ENCODE measurements around the gene KIF26B.

The KIF26B gene

GRCh38 chr1:245587435-245588115 is 432.8 kb downstream of the KIF26B start:
- no peak overlapping the region for H3K9ac ChIP-seq (ENCODE audit: low read depth, low read length)
- H3K36me3 ChIP-seq (ENCODE audit: insufficient read depth, low read length): no peaks in the 10 kb centered on the region
- no peak overlapping the region for H3K4me2 ChIP-seq (ENCODE audit: insufficient read depth, low read length)
- peaks cover 9% of the 10 kb centered on the region for H3K27me3 ChIP-seq (ENCODE audit: insufficient read depth, low read length, poor library complexity)
- TF ChIP-seq CTCF (IDR thresholded peaks at IDR 0.05; ENCODE audit: borderline replicate concordance, extremely low read depth, low read length, poor library complexity, severe bottlenecking) (no peak), EZH2 (IDR thresholded peaks at IDR 0.05; ENCODE audit: borderline replicate concordance, low read depth, low read length, severe bottlenecking) (no peak)
- H2AFZ ChIP-seq (ENCODE audit: low read depth, low read length): no peak overlapping the region
- no peaks in the 10 kb centered on the region for H3K79me2 ChIP-seq (ENCODE audit: insufficient read depth, low read length)
- H3K9me3 ChIP-seq (ENCODE audit: insufficient read depth, low read length, severe bottlenecking): no peaks in the 10 kb centered on the region
- no peaks in the 10 kb centered on the region for H3K4me1 ChIP-seq (ENCODE audit: insufficient read depth, low read length)
- no peak for ATAC-seq (ENCODE audit: insufficient read depth, low read depth)
- H4K20me1 ChIP-seq (ENCODE audit: insufficient read depth, low read length): no peaks in the 10 kb centered on the region
- H3K27ac ChIP-seq (ENCODE audit: low read length): no peak overlapping the region
- no peak for DNase-seq
- no peak overlapping the region for H3K4me3 ChIP-seq (ENCODE audit: low read depth in 1 of 2, low read length in 2 of 2)

- Histone ChIP-seq H3K79me2 (ENCODE audit: insufficient read depth, low read length) (no peaks in the 10 kb centered on the region), H3K9ac (ENCODE audit: low read depth, low read length) (no peak overlapping the region), H3K4me3 (ENCODE audit: low read depth in 1 of 2, low read length in 2 of 2) (no peak overlapping the region), H3K9me3 (ENCODE audit: insufficient read depth, low read length, severe bottlenecking) (no peaks in the 10 kb centered on the region), H3K36me3 (ENCODE audit: insufficient read depth, low read length) (no peaks in the 10 kb centered on the region), H3K27ac (ENCODE audit: low read length) (no peak overlapping the region), H4K20me1 (ENCODE audit: insufficient read depth, low read length) (no peaks in the 10 kb centered on the region), H3K4me2 (ENCODE audit: insufficient read depth, low read length) (no peak overlapping the region), H3K27me3 (ENCODE audit: insufficient read depth, low read length, poor library complexity) (peaks cover 9% of the 10 kb centered on the region), H2AFZ (ENCODE audit: low read depth, low read length) (no peak overlapping the region), H3K4me1 (ENCODE audit: insufficient read depth, low read length) (no peaks in the 10 kb centered on the region)
- no peak for TF ChIP-seq CTCF (IDR thresholded peaks at IDR 0.05; ENCODE audit: borderline replicate concordance, extremely low read depth, low read length, poor library complexity, severe bottlenecking)
- ATAC-seq (ENCODE audit: insufficient read depth, low read depth): no peak
- DNase-seq: no peak
These were observed 433.4 kb downstream of the KIF26B start for GRCh38 chr1:245588116-245588639.

DNA sequence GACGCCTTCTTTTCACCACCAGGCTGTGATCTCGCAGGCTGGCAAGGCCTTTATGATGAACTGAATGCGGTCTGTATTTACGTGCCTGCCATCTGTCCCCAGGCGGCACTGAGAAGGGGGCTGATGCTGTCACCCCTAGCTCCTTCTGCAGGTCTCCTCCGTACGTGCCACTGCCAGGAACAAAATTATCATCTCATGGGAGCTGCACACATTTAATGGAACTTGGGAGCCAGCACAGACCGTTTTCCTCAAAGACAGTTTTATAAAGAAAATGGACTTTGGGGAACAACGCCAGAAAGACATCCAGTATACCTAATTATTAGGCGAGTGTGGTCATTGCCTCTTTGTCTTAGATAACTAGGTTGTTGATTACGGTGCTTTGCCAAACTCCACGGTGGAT is 434.5 kb downstream of the KIF26B start:
- Histone ChIP-seq H4K20me1 (ENCODE audit: insufficient read depth, low read length) (no peaks in the 10 kb centered on the region), H3K4me2 (ENCODE audit: insufficient read depth, low read length) (no peak overlapping the region), H3K27ac (ENCODE audit: low read length) (no peak overlapping the region), H3K9ac (ENCODE audit: low read depth, low read length) (no peak overlapping the region), H3K4me1 (ENCODE audit: insufficient read depth, low read length) (no peaks in the 10 kb centered on the region), H3K36me3 (ENCODE audit: insufficient read depth, low read length) (no peaks in the 10 kb centered on the region), H3K79me2 (ENCODE audit: insufficient read depth, low read length) (no peaks in the 10 kb centered on the region), H3K9me3 (ENCODE audit: insufficient read depth, low read length, severe bottlenecking) (no peaks in the 10 kb centered on the region), H3K27me3 (ENCODE audit: insufficient read depth, low read length, poor library complexity) (peaks cover 9% of the 10 kb centered on the region), H3K4me3 (ENCODE audit: low read depth in 1 of 2, low read length in 2 of 2) (no peak overlapping the region), H2AFZ (ENCODE audit: low read depth, low read length) (no peak overlapping the region)
- no peak for ATAC-seq (ENCODE audit: insufficient read depth, low read depth)
- DNase-seq: no peak
- no peak for TF ChIP-seq EZH2 (IDR thresholded peaks at IDR 0.05; ENCODE audit: borderline replicate concordance, low read depth, low read length, severe bottlenecking)
- TF ChIP-seq CTCF (IDR thresholded peaks at IDR 0.05; ENCODE audit: borderline replicate concordance, extremely low read depth, low read length, poor library complexity, severe bottlenecking): no peak

All from DND-41 (cell line).